HCT116 (cell line): ENCODE measurements around the gene ACER1. TPM values are rescaled to one million over a fixed set of nuclear protein-coding genes. Genes with fewer than 3 reads are reported as not detected.

ENCODE experiments used
- ATAC-seq: fragments of 200-7000 bp; cut with Tn5 transposase; 2 replicates; pipeline ENCODE4 v1.9.1; 2020; ENCODE audit warnings: mild to moderate bottlenecking, moderate library complexity
- BruUV-seq: library from RNA; stranded (reverse); fragments of 400-500 nt; replicated peaks from 2 replicates; lab custom pipeline; 2021; lab: Mats Ljungman, UMichigan
- CTCF ChIA-PET: fragments of 300-600 bp; sonication (Branson Sonifier 250); formaldehyde crosslinking; loops from one replicate; lab custom pipeline; 2021; ENCODE audit warnings: antibody characterized with exemption; lab: Charles Lee
- POLR2A ChIA-PET: fragments of 300-600, 350-600 bp; sonication (Branson Sonifier 250); formaldehyde crosslinking; loops from one replicate; lab custom pipeline; 2021; ENCODE audit warnings: antibody characterized with exemption; lab: Charles Lee
- RAD21 ChIA-PET, 2 experiments: fragments of 300-600 bp; sonication (Branson Sonifier 250); formaldehyde crosslinking; loops; one replicate each; lab custom pipeline; 2023; ENCODE audit warnings: low total read pairs in 2 of 2; ENCODE audit not compliant: uncharacterized antibody in 2 of 2, unreplicated experiment in 2 of 2, low non-redundant PET in 1 of 2; lab: Charles Lee
- DNase-seq: peaks from one replicate; pipeline ENCODE4 v3.0.0-alpha.2; 2010; ENCODE audit warnings: low read depth, low spot score
- H2AFZ ChIP-seq: fragments of 200-600 bp; shearing (Covaris generic), sonication (generic); 2 replicates; pipeline ENCODE4 v1.6.1; 2017; ENCODE audit warnings: low read depth, mixed run types, mixed read lengths, antibody characterized with exemption, low read length; ENCODE audit not compliant: poor library complexity, severe bottlenecking
- H3K27ac ChIP-seq: 2 replicates; pipeline ENCODE4 v1.5.1; 2012; ENCODE audit warnings: low read depth, low read length
- H3K27me3 ChIP-seq: fragments of 200-600 bp; sonication (generic); 2 replicates; pipeline ENCODE4 v1.6.1; 2016; ENCODE audit warnings: mixed run types, low read length, mixed read lengths; ENCODE audit not compliant: insufficient read depth
- H3K36me3 ChIP-seq, 2 experiments: fragments of 200-500 bp in 1 of 2; fragments of 200-600 bp in 1 of 2; sonication (Bioruptor generic) in 1 of 2; sonication (generic) in 1 of 2; 2 replicates each; pipeline versions ENCODE4 v1.5.1 to v1.6.1; 2014 to 2016; ENCODE audit warnings: low read length in 2 of 2, inconsistent platforms in 1 of 2, mixed read lengths in 1 of 2, mixed run types in 1 of 2; ENCODE audit not compliant: insufficient read depth in 2 of 2, control insufficient read depth in 1 of 2
- H3K4me1 ChIP-seq, 2 experiments: fragments of 200-600 bp in 1 of 2; sonication (generic) in 1 of 2; 2 replicates each; pipeline versions ENCODE4 v1.5.1 to v1.6.1; 2012 to 2017; ENCODE audit warnings: low read length in 2 of 2, inconsistent platforms in 1 of 2, mild to moderate bottlenecking in 1 of 2, mixed read lengths in 1 of 2, mixed run types in 1 of 2, moderate library complexity in 1 of 2; ENCODE audit not compliant: insufficient read depth in 2 of 2, control insufficient read depth in 1 of 2
- H3K4me2 ChIP-seq: fragments of 200-600 bp; sonication (generic); 2 replicates; pipeline ENCODE4 v1.6.1; 2017; ENCODE audit warnings: mixed run types, low read length, mixed read lengths
- H3K4me3 ChIP-seq, 2 experiments: fragments of 200-600 bp in 1 of 2; sonication (generic) in 1 of 2; replicated peaks in 1 of 2; 2 replicates each; pipeline ENCODE4 v1.5.1; 2011 to 2016; ENCODE audit warnings: low read length in 2 of 2, control low read depth in 1 of 2, low read depth in 1 of 2, mild to moderate bottlenecking in 1 of 2, mixed read lengths in 1 of 2, mixed run types in 1 of 2
- H3K79me2 ChIP-seq: fragments of 200-600 bp; sonication (generic); 2 replicates; pipeline ENCODE4 v1.6.1; 2017; ENCODE audit warnings: mild to moderate bottlenecking, mixed run types, low read length, moderate library complexity, mixed read lengths; ENCODE audit not compliant: insufficient read depth
- H3K9ac ChIP-seq: fragments of 200-600 bp; sonication (generic); 2 replicates; pipeline ENCODE4 v1.6.1; 2016; ENCODE audit warnings: low read length, mixed read lengths
- H3K9me2 ChIP-seq: fragments of 200-600 bp; sonication (generic), shearing (Covaris generic); 2 replicates; pipeline ENCODE4 v1.6.1; 2017; ENCODE audit warnings: mixed run types, mild to moderate bottlenecking, moderate library complexity; ENCODE audit not compliant: insufficient read depth
- H3K9me3 ChIP-seq, 2 experiments: fragments of 200-500 bp in 1 of 2; fragments of 200-600 bp in 1 of 2; sonication (Bioruptor generic) in 1 of 2; sonication (generic) in 1 of 2; 2 replicates each; pipeline ENCODE4 v1.6.1; 2014 to 2017; ENCODE audit warnings: low read length in 2 of 2, mixed read lengths in 2 of 2, inconsistent platforms in 1 of 2, low read depth in 1 of 2, mild to moderate bottlenecking in 1 of 2, mixed run types in 1 of 2, moderate library complexity in 1 of 2; ENCODE audit not compliant: control insufficient read depth in 1 of 2, insufficient read depth in 1 of 2
- H4K20me1 ChIP-seq: fragments of 200-600 bp; sonication (generic), shearing (Covaris generic); 2 replicates; pipeline ENCODE4 v1.6.1; 2017; ENCODE audit warnings: mixed run types, mild to moderate bottlenecking, moderate library complexity; ENCODE audit not compliant: insufficient read depth
- CBX3 ChIP-seq: IDR thresholded peaks from 2 replicates; pipeline ENCODE4 v1.6.1; 2012; ENCODE audit warnings: low read depth
- ELF1 ChIP-seq: IDR thresholded peaks from 2 replicates; pipeline ENCODE4 v1.6.1; 2012; ENCODE audit warnings: low read depth, borderline replicate concordance
- EZH2 ChIP-seq: fragments of 200-600 bp; sonication (generic); IDR thresholded peaks from 2 replicates; pipeline ENCODE4 v1.6.1; 2017; ENCODE audit warnings: antibody characterized with exemption, mixed run types
- EZH2phosphoT487 ChIP-seq: fragments of 200-600 bp; IDR thresholded peaks from 2 replicates; pipeline ENCODE4 v1.6.1; 2018; ENCODE audit warnings: antibody characterized with exemption, borderline replicate concordance
- FOSL1 ChIP-seq: IDR thresholded peaks from 2 replicates; pipeline ENCODE4 v1.6.1; 2012; ENCODE audit warnings: low read depth
- JUND ChIP-seq: IDR thresholded peaks from 2 replicates; pipeline ENCODE4 v1.6.1; 2012
- POLR2AphosphoS5 ChIP-seq: IDR thresholded peaks from 2 replicates; pipeline ENCODE4 v1.6.1; 2011; ENCODE audit warnings: mild to moderate bottlenecking, low read depth, low read length, moderate library complexity
- RAD21 ChIP-seq: IDR thresholded peaks from 2 replicates; pipeline ENCODE4 v1.6.1; 2012; ENCODE audit warnings: low read depth, mild to moderate bottlenecking
- SP1 ChIP-seq: IDR thresholded peaks from 2 replicates; pipeline ENCODE4 v1.6.1; 2012; ENCODE audit warnings: low read depth
- TCF7L2 ChIP-seq: IDR thresholded peaks from 2 replicates; pipeline ENCODE4 v1.7.0; 2011; ENCODE audit warnings: borderline replicate concordance, inconsistent platforms; ENCODE audit not compliant: insufficient read depth, insufficient read length; ENCODE audit errors: extremely low read depth
- YY1 ChIP-seq: IDR thresholded peaks from 2 replicates; pipeline ENCODE4 v1.6.1; 2011; ENCODE audit warnings: low read length, low read depth, moderate library complexity, mild to moderate bottlenecking; ENCODE audit not compliant: insufficient replicate concordance; ENCODE audit errors: extremely low read depth
- ZFX ChIP-seq: fragments of 450-650 bp; IDR thresholded peaks from 2 replicates; pipeline ENCODE4 v1.6.1; 2017
- ZNF274 ChIP-seq: fragments of 200-500 bp; sonication (Bioruptor generic); IDR thresholded peaks from 2 replicates; pipeline ENCODE4 v1.6.1; 2014; ENCODE audit warnings: mild to moderate bottlenecking, low read depth, low read length, inconsistent platforms
- intact Hi-C: fragments of 100-400 bp; cut with micrococcal nuclease; formaldehyde crosslinking; loops from 2 replicates; pipeline ENCODE4 v1.10.0; 2022
- total RNA-seq: library from RNA; stranded (reverse); gene quantifications from one replicate; pipeline ENCODE4 v1.2.1, GENCODE V29; 2021; ENCODE audit not compliant: unreplicated experiment
- TF ChIP-seq, protein P1 (sequence below): IDR thresholded peaks from 2 replicates; pipeline ENCODE4 v1.6.1; 2012; ENCODE audit warnings: low read depth
- TF ChIP-seq, protein P2 (sequence below): IDR thresholded peaks from 2 replicates; pipeline ENCODE4 v1.6.1; 2012
- TF ChIP-seq, protein P3 (sequence below): IDR thresholded peaks from 2 replicates; pipeline ENCODE4 v1.6.1; 2011; ENCODE audit warnings: mild to moderate bottlenecking, low read length, moderate library complexity; ENCODE audit not compliant: insufficient replicate concordance; ENCODE audit errors: extremely low read depth
- TF ChIP-seq, protein P4 (sequence below): IDR thresholded peaks from 2 replicates; pipeline ENCODE4 v1.6.1; 2012
- TF ChIP-seq, protein P5 (sequence below), 3 experiments: fragments of 200-600 bp in 1 of 3; sonication (generic) in 1 of 3; IDR thresholded peaks in 2 of 3; conservative IDR thresholded peaks in 1 of 3; 2 replicates each; pipeline ENCODE4 v1.5.1; 2012 to 2017; ENCODE audit warnings: low read depth in 2 of 3, low read length in 2 of 3, antibody characterized with exemption in 1 of 3, borderline replicate concordance in 1 of 3, control low read depth in 1 of 3, mild to moderate bottlenecking in 1 of 3, mixed read lengths in 1 of 3, mixed run types in 1 of 3, moderate library complexity in 1 of 3; ENCODE audit not compliant: insufficient read depth in 1 of 3

Gene ACER1
- total RNA-seq, 1 experiment from 2014 or later: not detected

DNA sequence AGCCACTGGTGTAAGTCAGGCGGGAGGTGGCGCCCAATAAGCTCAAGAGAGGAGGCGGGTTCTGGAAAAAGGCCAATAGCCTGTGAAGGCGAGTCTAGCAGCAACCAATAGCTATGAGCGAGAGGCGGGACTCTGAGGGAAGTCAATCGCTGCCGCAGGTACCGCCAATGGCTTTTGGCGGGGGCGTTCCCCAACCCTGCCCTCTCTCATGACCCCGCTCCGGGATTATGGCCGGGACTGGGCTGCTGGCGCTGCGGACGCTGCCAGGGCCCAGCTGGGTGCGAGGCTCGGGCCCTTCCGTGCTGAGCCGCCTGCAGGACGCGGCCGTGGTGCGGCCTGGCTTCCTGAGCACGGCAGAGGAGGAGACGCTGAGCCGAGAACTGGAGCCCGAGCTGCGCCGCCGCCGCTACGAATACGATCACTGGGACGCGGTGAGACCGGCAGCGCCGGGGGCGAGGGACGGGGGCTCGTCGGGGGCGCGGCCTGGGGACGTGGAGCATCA is 39.2 kb upstream of the ACER1 start, which contains the start of gene ALKBH7:
ALKBH7 (plus strand) TSS at position 201 of the 502 bp plus-strand sequence; CDS start at position 228, 27 bp downstream.
- no TSS peak for BruUV-seq
- CTCF ChIA-PET: interaction anchor here (0.7 to 1.9 kb wide), 5 partner anchors 18 to 569 kb away, joined by 4 to 6 read pairs (median 5); no protein-coding TSS in a partner anchor
- POLR2A ChIA-PET: interaction anchor here (0.6 to 1.4 kb wide), 6 partner anchors 12 to 545 kb away, joined by 3 to 16 read pairs (median 6); partner anchors contain the start of genes CLPP, KHSRP and TNFSF9
- TF ChIP-seq EZH2 (no peak), FOSL1 (no peak), POLR2AphosphoS5 (0 out of 2 replicates have a peak, but pooled peaks have one; percentile 7), TCF7L2 (peak; percentile 44), ZNF274 (no peak), ELF1 (no peak), RAD21 (no peak), ZFX (peak; percentile 24; the same call in 1 of the 2 replicates), SP1 (peak; percentile 100), EZH2phosphoT487 (no peak), YY1 (peak; percentile 40), JUND (no peak), CBX3 (no peak)
- TF ChIP-seq, protein P1, sequence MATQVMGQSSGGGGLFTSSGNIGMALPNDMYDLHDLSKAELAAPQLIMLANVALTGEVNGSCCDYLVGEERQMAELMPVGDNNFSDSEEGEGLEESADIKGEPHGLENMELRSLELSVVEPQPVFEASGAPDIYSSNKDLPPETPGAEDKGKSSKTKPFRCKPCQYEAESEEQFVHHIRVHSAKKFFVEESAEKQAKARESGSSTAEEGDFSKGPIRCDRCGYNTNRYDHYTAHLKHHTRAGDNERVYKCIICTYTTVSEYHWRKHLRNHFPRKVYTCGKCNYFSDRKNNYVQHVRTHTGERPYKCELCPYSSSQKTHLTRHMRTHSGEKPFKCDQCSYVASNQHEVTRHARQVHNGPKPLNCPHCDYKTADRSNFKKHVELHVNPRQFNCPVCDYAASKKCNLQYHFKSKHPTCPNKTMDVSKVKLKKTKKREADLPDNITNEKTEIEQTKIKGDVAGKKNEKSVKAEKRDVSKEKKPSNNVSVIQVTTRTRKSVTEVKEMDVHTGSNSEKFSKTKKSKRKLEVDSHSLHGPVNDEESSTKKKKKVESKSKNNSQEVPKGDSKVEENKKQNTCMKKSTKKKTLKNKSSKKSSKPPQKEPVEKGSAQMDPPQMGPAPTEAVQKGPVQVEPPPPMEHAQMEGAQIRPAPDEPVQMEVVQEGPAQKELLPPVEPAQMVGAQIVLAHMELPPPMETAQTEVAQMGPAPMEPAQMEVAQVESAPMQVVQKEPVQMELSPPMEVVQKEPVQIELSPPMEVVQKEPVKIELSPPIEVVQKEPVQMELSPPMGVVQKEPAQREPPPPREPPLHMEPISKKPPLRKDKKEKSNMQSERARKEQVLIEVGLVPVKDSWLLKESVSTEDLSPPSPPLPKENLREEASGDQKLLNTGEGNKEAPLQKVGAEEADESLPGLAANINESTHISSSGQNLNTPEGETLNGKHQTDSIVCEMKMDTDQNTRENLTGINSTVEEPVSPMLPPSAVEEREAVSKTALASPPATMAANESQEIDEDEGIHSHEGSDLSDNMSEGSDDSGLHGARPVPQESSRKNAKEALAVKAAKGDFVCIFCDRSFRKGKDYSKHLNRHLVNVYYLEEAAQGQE: no peak
- TF ChIP-seq, protein P2, sequence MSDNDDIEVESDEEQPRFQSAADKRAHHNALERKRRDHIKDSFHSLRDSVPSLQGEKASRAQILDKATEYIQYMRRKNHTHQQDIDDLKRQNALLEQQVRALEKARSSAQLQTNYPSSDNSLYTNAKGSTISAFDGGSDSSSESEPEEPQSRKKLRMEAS: no peak
- TF ChIP-seq, protein P3, sequence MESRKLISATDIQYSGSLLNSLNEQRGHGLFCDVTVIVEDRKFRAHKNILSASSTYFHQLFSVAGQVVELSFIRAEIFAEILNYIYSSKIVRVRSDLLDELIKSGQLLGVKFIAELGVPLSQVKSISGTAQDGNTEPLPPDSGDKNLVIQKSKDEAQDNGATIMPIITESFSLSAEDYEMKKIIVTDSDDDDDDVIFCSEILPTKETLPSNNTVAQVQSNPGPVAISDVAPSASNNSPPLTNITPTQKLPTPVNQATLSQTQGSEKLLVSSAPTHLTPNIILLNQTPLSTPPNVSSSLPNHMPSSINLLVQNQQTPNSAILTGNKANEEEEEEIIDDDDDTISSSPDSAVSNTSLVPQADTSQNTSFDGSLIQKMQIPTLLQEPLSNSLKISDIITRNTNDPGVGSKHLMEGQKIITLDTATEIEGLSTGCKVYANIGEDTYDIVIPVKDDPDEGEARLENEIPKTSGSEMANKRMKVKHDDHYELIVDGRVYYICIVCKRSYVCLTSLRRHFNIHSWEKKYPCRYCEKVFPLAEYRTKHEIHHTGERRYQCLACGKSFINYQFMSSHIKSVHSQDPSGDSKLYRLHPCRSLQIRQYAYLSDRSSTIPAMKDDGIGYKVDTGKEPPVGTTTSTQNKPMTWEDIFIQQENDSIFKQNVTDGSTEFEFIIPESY: no peak
- TF ChIP-seq, protein P4, sequence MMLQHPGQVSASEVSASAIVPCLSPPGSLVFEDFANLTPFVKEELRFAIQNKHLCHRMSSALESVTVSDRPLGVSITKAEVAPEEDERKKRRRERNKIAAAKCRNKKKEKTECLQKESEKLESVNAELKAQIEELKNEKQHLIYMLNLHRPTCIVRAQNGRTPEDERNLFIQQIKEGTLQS: no peak
- TF ChIP-seq, protein P5, sequence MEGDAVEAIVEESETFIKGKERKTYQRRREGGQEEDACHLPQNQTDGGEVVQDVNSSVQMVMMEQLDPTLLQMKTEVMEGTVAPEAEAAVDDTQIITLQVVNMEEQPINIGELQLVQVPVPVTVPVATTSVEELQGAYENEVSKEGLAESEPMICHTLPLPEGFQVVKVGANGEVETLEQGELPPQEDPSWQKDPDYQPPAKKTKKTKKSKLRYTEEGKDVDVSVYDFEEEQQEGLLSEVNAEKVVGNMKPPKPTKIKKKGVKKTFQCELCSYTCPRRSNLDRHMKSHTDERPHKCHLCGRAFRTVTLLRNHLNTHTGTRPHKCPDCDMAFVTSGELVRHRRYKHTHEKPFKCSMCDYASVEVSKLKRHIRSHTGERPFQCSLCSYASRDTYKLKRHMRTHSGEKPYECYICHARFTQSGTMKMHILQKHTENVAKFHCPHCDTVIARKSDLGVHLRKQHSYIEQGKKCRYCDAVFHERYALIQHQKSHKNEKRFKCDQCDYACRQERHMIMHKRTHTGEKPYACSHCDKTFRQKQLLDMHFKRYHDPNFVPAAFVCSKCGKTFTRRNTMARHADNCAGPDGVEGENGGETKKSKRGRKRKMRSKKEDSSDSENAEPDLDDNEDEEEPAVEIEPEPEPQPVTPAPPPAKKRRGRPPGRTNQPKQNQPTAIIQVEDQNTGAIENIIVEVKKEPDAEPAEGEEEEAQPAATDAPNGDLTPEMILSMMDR (IDR thresholded peaks at IDR 0.05 in 2 of 3, conservative IDR thresholded peaks at IDR 0.05 in 1 of 3; ENCODE audit: borderline replicate concordance in 1 of 3, insufficient read depth in 1 of 3, low read depth in 2 of 3, low read length in 2 of 3): no peak

More for the DNA sequence above, 39.2 kb upstream of the ACER1 start, which contains the start of gene ALKBH7:
- peaks cover 5 to 16% of the 10 kb centered on the region in 2 experiments; a peak in 3 of 4 replicates for H3K4me1 ChIP-seq
- RAD21 ChIA-PET: interaction anchor here in 1 of 2 experiments (1.0 kb wide), 1 partner anchor 12 kb away, joined by 4 read pairs; the partner anchor contains the start of gene CLPP
- no peaks in the 10 kb centered on the region for H3K79me2 ChIP-seq
- intact Hi-C loops: loop anchor here (5.0 kb wide), 1 partner anchor 365 kb away; the partner anchor contains the start of genes GPR108 and TRIP10
- H3K9ac ChIP-seq: peak within 1 kb of the TSS; percentile 87
- no peak within 1 kb of the TSS for H2AFZ ChIP-seq
- DNase-seq: peak; percentile 100
- peak; percentile 85 for ATAC-seq
- no peaks in the 10 kb centered on the region for H3K9me3 ChIP-seq
- H3K4me2 ChIP-seq: peak within 1 kb of the TSS; percentile 96
- peak within 1 kb of the TSS; percentile 86 for H3K27ac ChIP-seq
- H3K4me3 ChIP-seq: peak within 1 kb of the TSS; percentile 72 to 95
- H3K9me2 ChIP-seq: no peaks in the 10 kb centered on the region
- no peaks in the 10 kb centered on the region for H4K20me1 ChIP-seq
- no peaks in the 10 kb centered on the region for H3K27me3 ChIP-seq
- peaks cover 0 to 6% of the 10 kb centered on the region in 2 experiments; a peak in 3 of 4 replicates for H3K36me3 ChIP-seq
